H9 (cell line): Measurements from ENCODE around the gene UST. TPM values are rescaled to one million over a fixed set of nuclear protein-coding genes. Genes with fewer than 3 reads are reported as not detected.

ENCODE experiments used
- DNase-seq: peaks from one replicate; pipeline ENCODE4 v3.0.0-alpha.2; 2017
- H2AFZ ChIP-seq: one replicate; pipeline ENCODE4 v1.6.1; 2013; ENCODE audit warnings: mild to moderate bottlenecking, low read length, control low read depth, moderate library complexity
- H2AK5ac ChIP-seq: 2 replicates; pipeline ENCODE4 v1.6.1; 2013; ENCODE audit warnings: low read length, control low read depth, mixed read lengths; ENCODE audit not compliant: insufficient read length
- H2BK120ac ChIP-seq: one replicate; pipeline ENCODE4 v1.6.1; 2013; ENCODE audit warnings: low read depth, mild to moderate bottlenecking, low read length, control low read depth, inconsistent platforms; ENCODE audit not compliant: poor library complexity, severe bottlenecking
- H2BK12ac ChIP-seq: 2 replicates; pipeline ENCODE4 v1.6.1; 2013; ENCODE audit warnings: low read length, control low read depth, mixed read lengths, low read depth; ENCODE audit not compliant: insufficient read length
- H2BK15ac ChIP-seq: 2 replicates; pipeline ENCODE4 v1.6.1; 2013; ENCODE audit warnings: low read depth, low read length, control low read depth
- H2BK20ac ChIP-seq: one replicate; pipeline ENCODE4 v1.6.1; 2013; ENCODE audit warnings: low read depth, mild to moderate bottlenecking, low read length, control low read depth, inconsistent platforms; ENCODE audit not compliant: poor library complexity, severe bottlenecking
- H2BK5ac ChIP-seq: 2 replicates; pipeline ENCODE4 v1.6.1; 2013; ENCODE audit warnings: low read length, control low read depth, mixed read lengths; ENCODE audit not compliant: insufficient read length
- H3K14ac ChIP-seq: 2 replicates; pipeline ENCODE4 v1.6.1; 2013; ENCODE audit warnings: low read length, control low read depth; ENCODE audit not compliant: insufficient read depth
- H3K18ac ChIP-seq: 2 replicates; pipeline ENCODE4 v1.6.1; 2013; ENCODE audit warnings: low read depth, mild to moderate bottlenecking, mixed read lengths, low read length, control low read depth; ENCODE audit not compliant: insufficient read length
- H3K23ac ChIP-seq: 2 replicates; pipeline ENCODE4 v1.6.1; 2013; ENCODE audit warnings: low read length, control low read depth, mixed read lengths, low read depth; ENCODE audit not compliant: insufficient read length
- H3K23me2 ChIP-seq: 2 replicates; pipeline ENCODE4 v1.6.1; 2013; ENCODE audit warnings: low read depth, mild to moderate bottlenecking, mixed read lengths, low read length, control low read depth; ENCODE audit not compliant: insufficient read length, poor library complexity, severe bottlenecking
- H3K27ac ChIP-seq: 2 replicates; pipeline ENCODE4 v1.5.1; 2013; ENCODE audit warnings: low read length, control low read depth, mixed read lengths, low read depth; ENCODE audit not compliant: insufficient read length
- H3K27me3 ChIP-seq: 2 replicates; pipeline ENCODE4 v1.6.1; 2013; ENCODE audit warnings: low read length, control low read depth, inconsistent platforms; ENCODE audit not compliant: insufficient read depth
- H3K4ac ChIP-seq: 2 replicates; pipeline ENCODE4 v1.6.1; 2013; ENCODE audit warnings: low read depth, mild to moderate bottlenecking, control low read depth, inconsistent platforms, low read length, moderate library complexity
- H3K4me1 ChIP-seq: 2 replicates; pipeline ENCODE4 v1.6.1; 2013; ENCODE audit warnings: low read length, control low read depth, inconsistent platforms; ENCODE audit not compliant: insufficient read depth
- H3K4me2 ChIP-seq: 2 replicates; pipeline ENCODE4 v1.6.1; 2013; ENCODE audit warnings: low read length, control low read depth, mixed read lengths; ENCODE audit not compliant: insufficient read length, insufficient read depth
- H3K56ac ChIP-seq: 2 replicates; pipeline ENCODE4 v1.6.1; 2013; ENCODE audit warnings: low read depth, mild to moderate bottlenecking, mixed read lengths, low read length, control low read depth; ENCODE audit not compliant: insufficient read length
- H3K79me1 ChIP-seq: 2 replicates; pipeline ENCODE4 v1.6.1; 2013; ENCODE audit warnings: low read depth, mild to moderate bottlenecking, moderate library complexity, low read length, control low read depth, inconsistent platforms; ENCODE audit not compliant: insufficient read depth, poor library complexity, severe bottlenecking
- H3K79me2 ChIP-seq: 2 replicates; pipeline ENCODE4 v1.6.1; 2013; ENCODE audit warnings: low read length, control low read depth, inconsistent platforms; ENCODE audit not compliant: insufficient read depth
- H3K9ac ChIP-seq: 2 replicates; pipeline ENCODE4 v1.6.1; 2013; ENCODE audit warnings: low read length, control low read depth, mixed read lengths; ENCODE audit not compliant: insufficient read length; ENCODE audit errors: extremely low read depth
- H3K9me3 ChIP-seq: one replicate; pipeline ENCODE4 v1.6.1; 2013; ENCODE audit warnings: low read depth, low read length, inconsistent platforms; ENCODE audit not compliant: control insufficient read depth
- H3T11ph ChIP-seq: one replicate; pipeline ENCODE4 v1.6.1; 2013; ENCODE audit warnings: mild to moderate bottlenecking, low read length, control low read depth, inconsistent platforms
- H4K20me1 ChIP-seq: one replicate; pipeline ENCODE4 v1.6.1; 2013; ENCODE audit not compliant: control insufficient read depth, insufficient read length, insufficient read depth
- H4K5ac ChIP-seq: 2 replicates; pipeline ENCODE4 v1.6.1; 2013; ENCODE audit warnings: low read depth, mild to moderate bottlenecking, mixed read lengths, low read length, control low read depth; ENCODE audit not compliant: insufficient read length
- H4K8ac ChIP-seq: replicated peaks from 2 replicates; pipeline ENCODE4 v1.6.1; 2013; ENCODE audit warnings: low read length, control low read depth, mixed read lengths, low read depth; ENCODE audit not compliant: insufficient read length
- H4K91ac ChIP-seq: 2 replicates; pipeline ENCODE4 v1.6.1; 2013; ENCODE audit warnings: low read depth, mild to moderate bottlenecking, moderate library complexity, mixed read lengths, low read length, control low read depth; ENCODE audit not compliant: insufficient read length
- H3K27ac Mint-ChIP-seq, 3 experiments: 2 replicates in 2 of 3; 3 replicates in 1 of 3; pipeline ENCODE4 v1.8.0; 2020 to 2021; ENCODE audit warnings: mixed read lengths in 3 of 3, mild to moderate bottlenecking in 1 of 3, moderate library complexity in 1 of 3
- H3K27me3 Mint-ChIP-seq: 2 replicates; pipeline ENCODE4 v1.8.0; 2021; ENCODE audit warnings: low read depth, mild to moderate bottlenecking, moderate library complexity, mixed read lengths
- H3K36me3 Mint-ChIP-seq, 3 experiments: 2 replicates in 2 of 3; 3 replicates in 1 of 3; pipeline ENCODE4 v1.8.0; 2020 to 2021; ENCODE audit warnings: low read depth in 3 of 3, mixed read lengths in 3 of 3; ENCODE audit not compliant: insufficient read depth in 1 of 3
- H3K4me1 Mint-ChIP-seq, 2 experiments: 2 replicates each; pipeline ENCODE4 v1.8.0; 2020; ENCODE audit warnings: mixed read lengths in 2 of 2
- H3K4me3 Mint-ChIP-seq, 2 experiments: 2 replicates in 1 of 2; 3 replicates in 1 of 2; pipeline ENCODE4 v1.8.0; 2020 to 2021; ENCODE audit warnings: mild to moderate bottlenecking in 2 of 2, mixed read lengths in 2 of 2, moderate library complexity in 1 of 2
- H3K9me3 Mint-ChIP-seq, 2 experiments: 2 replicates in 1 of 2; 3 replicates in 1 of 2; pipeline ENCODE4 v1.8.0; 2020; ENCODE audit warnings: mild to moderate bottlenecking in 2 of 2, mixed read lengths in 2 of 2, moderate library complexity in 1 of 2
- CTCF ChIP-seq: fragments of 200-600 bp; sonication (generic); conservative IDR thresholded peaks from 3 replicates; pipeline ENCODE4 v1.8.0; 2021; ENCODE audit warnings: antibody characterized with exemption, mild to moderate bottlenecking
- WGBS: extraction: QIAGEN DNeasy Blood & Tissue Kit; methylation state at CpG from one replicate; pipeline ENCODE4 v1.1.7; 2013; ENCODE audit warnings: missing lambda C conversion rate, low lambda C conversion rate, mixed read lengths; ENCODE audit not compliant: insufficient read length; ENCODE audit errors: extremely low coverage; 5-methylcytosine and 5-hydroxymethylcytosine counted together
- total RNA-seq: library from RNA; stranded (reverse); gene quantifications from 2 replicates; pipeline ENCODE4 v1.2.1, GENCODE V29; 2021

UST gene
- total RNA-seq, 1 experiment from 2014 or later, result 14.4 TPM

DNA sequence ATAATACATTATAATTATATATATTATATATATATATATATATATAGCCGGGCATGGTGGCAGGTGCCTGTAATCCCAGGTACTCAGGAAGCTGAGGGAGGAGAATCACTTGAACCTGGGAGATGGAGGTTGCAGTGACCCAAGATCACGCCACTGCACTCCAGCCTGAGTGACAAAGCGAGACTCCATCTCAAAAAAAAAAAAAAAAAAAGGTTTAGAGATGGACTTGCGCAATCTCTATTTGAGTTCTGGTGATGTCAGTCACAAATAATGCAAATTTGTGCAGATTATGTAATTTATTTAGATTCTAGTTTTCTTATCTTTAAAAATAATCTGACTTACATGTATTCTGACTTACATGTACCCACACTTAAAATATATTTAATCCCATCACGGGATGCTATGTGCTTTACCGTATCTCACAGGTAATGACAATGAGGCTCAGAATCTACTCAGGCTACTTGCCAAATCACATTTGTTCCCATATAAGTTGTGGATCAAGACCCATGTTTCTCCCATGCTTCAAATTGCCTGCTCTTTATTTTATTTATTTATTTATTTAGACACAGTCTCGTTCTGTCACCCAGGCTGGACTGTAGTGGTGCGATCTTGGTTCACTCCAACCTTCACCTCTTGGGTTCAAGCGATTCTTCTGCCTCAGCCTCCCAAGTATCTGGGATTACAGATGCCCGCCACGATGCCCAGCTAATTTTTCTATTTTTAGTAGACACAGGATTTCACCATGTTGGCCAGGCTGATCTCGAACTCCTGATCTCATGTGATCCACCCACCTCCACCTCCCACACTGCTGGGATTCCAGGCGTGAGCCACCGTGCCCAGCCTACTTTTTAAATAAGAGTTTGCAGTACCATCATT, 7.6 kb upstream of the UST start:
- Histone ChIP-seq H3K18ac (no peak overlapping the region), H3K79me1 (no peaks in the 10 kb centered on the region), H3K27me3 (no peaks in the 10 kb centered on the region), H2BK5ac (no peak overlapping the region), H2BK120ac (no peak overlapping the region), H4K5ac (no peak overlapping the region), H2BK12ac (no peak overlapping the region), H4K91ac (no peak overlapping the region), H2BK20ac (no peak overlapping the region), H3K9me3 (no peaks in the 10 kb centered on the region), H3K23ac (no peak overlapping the region), H3T11ph (no peak overlapping the region), H3K4me1 (no peaks in the 10 kb centered on the region), H4K8ac (no peak overlapping the region), H3K79me2 (no peaks in the 10 kb centered on the region), H2AK5ac (no peak overlapping the region), H3K4me2 (no peak overlapping the region), H3K4ac (no peak overlapping the region), H3K9ac (no peak overlapping the region), H3K14ac (no peak overlapping the region), H3K27ac (no peak overlapping the region), H3K56ac (no peak overlapping the region), H4K20me1 (no peaks in the 10 kb centered on the region), H2BK15ac (no peak overlapping the region), H3K23me2 (no peaks in the 10 kb centered on the region), H2AFZ (no peak overlapping the region)
- TF ChIP-seq CTCF, result no peak
- WGBS, result no CpG with 5 or more reads among the region's 14 CpGs
- no peak for DNase-seq
- Mint-ChIP-seq H3K9me3 (peaks cover 0 to 3% of the 10 kb centered on the region in 2 experiments; a peak in 1 of 5 replicates), H3K27ac (no peak overlapping the region), H3K4me1 (peaks cover 2 to 4% of the 10 kb centered on the region in 2 experiments; a peak in 3 of 4 replicates), H3K4me3 (no peak overlapping the region), H3K27me3 (peaks cover 6% of the 10 kb centered on the region), H3K36me3 (peaks cover 0 to under 1% (median 0%) of the 10 kb centered on the region in 3 experiments; a peak in 1 of 7 replicates)
